EH (cell line): ENCODE results near the gene ABCA12.
"Not testable (repeated sequence)": the region's sequence is repeated elsewhere in the genome, so short reads cannot be mapped to it uniquely, and the experiment has no call there.

ENCODE experiments used
- DNase-seq: peaks from one replicate; pipeline ENCODE4 v3.0.0-alpha.2; 2015; ENCODE audit warnings: low read depth

Gene ABCA12

DNA sequence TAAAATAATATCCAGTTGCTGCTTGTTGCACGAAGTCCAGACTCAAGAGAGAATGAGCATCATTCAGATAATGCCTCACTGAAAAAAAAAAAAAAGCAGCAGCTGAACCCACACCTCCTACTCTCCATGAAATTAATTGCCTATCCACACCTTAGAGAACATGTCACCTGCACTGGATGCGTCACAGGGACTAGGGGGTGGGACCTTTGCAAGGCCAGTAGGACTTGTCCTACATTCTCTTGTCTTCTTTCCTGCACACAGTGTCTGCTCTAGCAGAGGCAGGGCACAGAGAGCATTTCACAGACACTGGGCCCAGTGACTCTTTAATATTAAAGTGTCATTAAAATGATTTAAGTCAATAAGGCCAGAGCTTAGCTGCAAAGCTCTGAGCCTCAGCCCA is at the start of gene ABCA12:
ABCA12 (minus strand) TSS at position 148 of the 400 bp plus-strand sequence. CDS start 418 bp downstream, outside the sequence.
- no peak for DNase-seq

GRCh38 chr2:215188078-215188477 is 49.7 kb upstream of the ABCA12 start:
- no peak for DNase-seq

- DNase-seq, result no peak
Measured at GRCh38 chr2:215186021-215186420, 47.6 kb upstream of the ABCA12 start.

- no peak for DNase-seq
Measured at GRCh38 chr2:215178121-215178520, 39.7 kb upstream of the ABCA12 start.

- no peak for DNase-seq
Measured at GRCh38 chr2:215171796-215172195, 33.4 kb upstream of the ABCA12 start.

GRCh38 chr2:215171151-215171550 is 32.7 kb upstream of the ABCA12 start:
- DNase-seq, result peak; percentile 47

GRCh38 chr2:215166505-215166904 is 28.1 kb upstream of the ABCA12 start:
- not testable (repeated sequence) for DNase-seq

- DNase-seq, result not testable (repeated sequence)
Measured at GRCh38 chr2:215163319-215163718, 24.9 kb upstream of the ABCA12 start.

DNA sequence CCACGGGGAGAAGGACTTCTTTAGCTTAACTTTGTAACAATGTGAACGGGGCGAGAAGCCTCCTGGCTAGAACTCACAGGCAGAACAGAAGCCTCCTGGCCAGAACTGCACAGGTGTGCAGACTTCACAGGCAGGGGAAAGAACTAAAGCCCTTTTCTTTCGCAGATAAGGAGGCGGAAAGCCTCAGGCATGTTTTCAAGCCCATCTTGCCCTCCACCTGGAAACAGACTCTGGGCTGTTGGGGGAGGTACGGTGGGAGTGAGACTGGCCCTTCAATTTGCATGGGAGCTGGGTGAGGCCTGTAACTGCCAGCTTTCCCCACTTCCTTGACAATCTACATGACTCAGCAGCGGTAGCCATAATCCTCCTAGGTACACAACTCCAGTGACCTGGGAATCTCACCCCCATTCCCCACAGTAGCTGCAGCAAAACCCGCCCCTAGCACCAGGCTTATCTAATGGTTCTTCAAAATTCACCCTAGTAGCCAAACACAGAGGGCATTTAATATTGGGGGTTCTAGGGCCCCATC is 22.9 kb upstream of the ABCA12 start:
- DNase-seq, result no peak

DNA sequence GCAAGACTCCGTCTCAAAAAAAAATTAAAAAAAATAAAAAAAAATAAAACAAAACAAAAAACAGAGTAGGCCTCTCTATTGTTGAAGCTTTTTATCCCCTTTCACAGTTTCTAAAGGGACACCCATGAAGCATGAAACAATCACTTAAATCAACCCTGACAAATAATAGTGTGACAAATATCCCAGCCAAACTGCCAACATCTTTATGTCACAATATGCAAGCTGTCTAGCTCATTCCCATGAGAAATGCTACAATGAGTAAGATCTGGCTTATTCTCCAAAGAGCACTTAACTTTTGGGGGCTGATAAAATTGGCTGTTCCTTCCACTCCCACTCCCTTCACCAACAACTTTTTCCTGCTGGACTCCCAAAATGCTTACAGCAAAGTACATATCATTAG is 21.7 kb upstream of the ABCA12 start:
- DNase-seq, result no peak

DNA sequence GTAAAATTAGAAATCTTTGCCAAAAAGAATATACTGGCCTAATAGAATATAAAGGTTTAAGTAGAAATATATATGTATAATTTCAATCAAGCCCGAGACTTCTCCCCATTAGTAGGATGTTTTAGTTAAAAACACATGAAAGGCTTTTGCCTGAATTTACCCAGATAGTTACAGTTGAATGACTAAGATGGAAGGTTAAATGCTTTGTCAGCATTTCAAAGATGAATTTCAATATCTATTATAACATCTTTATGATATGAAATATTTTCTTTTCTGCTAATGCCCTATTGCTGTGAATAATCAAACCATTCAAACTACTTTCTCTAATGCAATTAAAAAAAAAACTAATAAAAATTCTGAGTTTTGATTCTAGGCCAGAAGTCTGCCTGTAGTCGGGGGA is 18.0 kb upstream of the ABCA12 start:
- DNase-seq, result no peak

GRCh38 chr2:215149894-215150293 is 11.5 kb upstream of the ABCA12 start:
- DNase-seq, result no peak

GRCh38 chr2:215149486-215149885 is 11.1 kb upstream of the ABCA12 start:
- DNase-seq, result no peak

DNA sequence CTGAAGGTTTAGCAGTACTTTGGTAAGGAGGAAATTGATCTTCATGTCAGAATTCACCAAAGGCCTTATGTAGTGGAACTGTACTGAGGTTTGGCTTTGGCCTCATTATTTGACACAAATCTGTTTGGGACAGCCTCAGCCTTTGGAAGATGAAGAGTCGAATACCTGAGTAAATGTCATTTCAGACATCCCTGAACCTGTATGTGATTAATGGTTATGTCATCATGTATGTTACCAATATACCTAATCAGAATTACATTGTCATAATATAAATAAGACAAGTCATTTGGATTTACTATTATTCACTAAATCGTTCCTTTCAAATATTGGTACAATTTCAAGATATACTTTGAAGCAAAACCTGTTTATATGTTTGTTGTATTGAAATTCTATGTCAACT is 10.6 kb upstream of the ABCA12 start:
- DNase-seq, result no peak

GRCh38 chr2:215145611-215146010 is 7.2 kb upstream of the ABCA12 start:
- no peak for DNase-seq

DNA sequence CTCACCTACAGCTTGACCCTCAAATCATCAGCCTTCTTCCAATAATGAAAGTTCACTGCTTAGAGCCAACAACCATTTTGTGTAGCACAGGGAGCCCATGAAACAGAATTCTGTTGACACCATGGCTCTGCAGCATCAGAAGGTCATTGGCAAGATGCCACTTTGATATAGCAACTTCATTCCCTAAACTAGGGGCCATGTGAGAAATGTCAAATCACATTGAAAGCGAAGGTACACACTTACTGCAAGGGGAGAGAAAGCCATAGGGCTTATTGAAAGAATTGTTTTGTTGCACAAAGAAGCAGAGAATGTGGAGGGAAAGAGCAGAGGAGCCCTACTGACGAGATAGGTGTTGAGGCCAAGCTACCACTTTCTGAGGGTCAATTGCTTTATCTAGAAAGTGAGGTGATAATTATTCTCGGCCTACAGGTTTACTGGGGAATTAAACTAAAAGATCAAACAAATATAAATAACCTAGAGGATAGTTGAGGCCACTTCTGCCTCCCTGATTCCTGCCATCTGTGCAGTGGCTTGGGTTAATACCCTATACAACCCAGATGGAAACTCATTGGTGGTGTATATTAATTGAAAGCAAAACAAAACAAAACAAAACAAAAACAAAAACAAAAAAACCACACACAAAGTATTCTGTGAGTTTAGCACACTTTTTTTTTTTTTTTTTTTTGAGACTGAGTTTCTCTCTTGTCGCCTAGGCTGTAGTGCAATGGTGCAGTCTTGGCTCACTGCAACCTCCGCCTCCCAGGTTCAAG is 5.9 kb upstream of the ABCA12 start:
- no peak for DNase-seq

DNA sequence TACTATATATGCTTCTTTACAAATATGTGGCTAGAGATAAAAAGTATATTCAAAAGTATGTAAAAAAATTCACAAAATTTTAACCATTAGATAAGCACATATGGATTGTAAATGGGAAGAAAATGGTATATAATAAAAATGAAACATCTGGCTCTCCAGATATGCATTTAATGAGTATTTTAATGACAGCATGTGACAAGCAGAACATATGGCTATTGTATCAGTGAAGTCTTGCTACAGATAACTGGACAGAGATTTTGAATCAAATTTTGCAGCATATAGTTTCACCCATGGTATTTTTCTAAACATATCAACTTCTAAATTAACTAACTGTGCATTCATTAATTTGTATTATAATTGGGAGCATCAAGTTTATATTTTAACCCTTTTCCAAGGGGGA is 5.0 kb upstream of the ABCA12 start:
- DNase-seq, result no peak

GRCh38 chr2:215141706-215142105 is 3.3 kb upstream of the ABCA12 start:
- DNase-seq, result no peak

DNA sequence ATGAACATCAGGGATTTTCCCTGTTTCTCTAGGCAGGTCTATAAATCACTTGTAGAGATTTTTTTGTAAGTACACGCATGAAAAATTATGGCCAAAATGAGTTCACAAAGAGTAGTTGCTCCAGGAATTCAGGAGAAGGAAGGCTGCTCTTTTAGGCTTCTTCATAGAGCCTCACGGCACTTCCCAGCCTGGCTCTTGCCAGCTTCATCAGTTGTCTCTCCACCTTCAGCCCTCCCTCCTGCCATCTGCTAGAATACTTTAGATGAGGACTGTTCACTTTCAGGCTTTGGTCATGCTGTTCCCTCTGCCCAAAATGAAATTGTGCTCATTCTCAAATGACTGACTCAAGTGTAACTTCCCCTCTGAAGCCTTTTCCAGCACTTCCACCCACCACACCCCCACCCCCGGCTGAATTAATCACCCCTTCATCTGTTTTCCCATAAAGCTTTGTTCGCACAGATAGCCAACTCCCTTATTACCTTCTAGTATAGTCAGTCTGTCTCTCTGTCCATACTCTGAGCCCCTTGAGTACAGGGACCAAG is 1.8 kb upstream of the ABCA12 start:
- no peak for DNase-seq

GRCh38 chr2:215137741-215138340 is 585 bp downstream of the ABCA12 start:
- DNase-seq, result peak; percentile 64

- no peak for DNase-seq
Measured at GRCh38 chr2:215137329-215137686, 1.1 kb downstream of the ABCA12 start.

- peak; percentile 30 for DNase-seq
Measured at GRCh38 chr2:215136669-215137328, 1.6 kb downstream of the ABCA12 start.

- DNase-seq, result no peak
Measured at GRCh38 chr2:215120401-215120800, 18.0 kb downstream of the ABCA12 start.
